HG02885 (cell line): Measurements from ENCODE around the gene RHOBTB3.

Experiments used
- ATAC-seq: cut with Tn5 transposase; IDR thresholded peaks from one replicate; pipeline ENCODE4 v1.9.1; 2021; ENCODE audit warnings: mild to moderate bottlenecking; ENCODE audit not compliant: unreplicated experiment, poor library complexity

RHOBTB3 gene

GRCh38 chr5:95761771-95762651, 30.9 kb downstream of the RHOBTB3 start:
- no peak for ATAC-seq

DNA sequence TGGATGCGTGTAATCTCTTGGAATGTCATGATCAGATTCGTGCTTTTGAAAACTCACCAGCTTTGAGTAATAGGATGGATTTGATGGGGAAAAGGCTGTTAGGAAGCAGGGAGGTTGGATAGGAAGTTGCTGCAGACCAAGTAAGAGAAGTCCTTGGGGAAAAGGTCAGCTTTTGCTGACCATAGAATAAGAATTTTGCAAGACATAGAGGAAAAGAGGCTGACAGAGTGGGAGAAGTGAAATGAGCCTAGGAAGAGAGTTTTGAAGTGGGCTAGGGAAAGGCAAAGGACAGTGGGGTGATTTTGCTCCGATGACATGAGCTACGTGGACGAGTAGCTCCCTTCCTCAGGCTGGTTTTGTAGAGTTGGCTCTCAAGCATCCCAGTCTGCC, 31.5 kb downstream of the RHOBTB3 start:
- ATAC-seq, result no peak

DNA sequence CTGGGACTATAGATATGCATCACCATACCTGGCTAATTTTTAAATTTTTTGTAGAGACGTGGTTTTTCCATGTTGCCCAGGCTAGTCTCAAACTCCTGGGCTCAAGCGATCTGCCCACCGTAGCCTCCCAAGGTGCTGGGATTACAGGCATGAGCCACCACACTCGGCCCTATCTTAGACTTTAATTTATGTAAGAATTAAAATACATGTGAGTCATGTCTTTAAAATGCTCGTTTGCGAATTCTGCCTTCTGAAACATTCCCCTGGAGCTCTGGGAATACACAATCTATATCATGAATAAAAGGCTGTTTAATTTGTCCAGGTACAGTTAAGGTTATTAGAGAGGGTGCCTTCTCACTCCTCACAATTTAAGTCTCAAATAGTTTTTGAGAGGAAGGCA, 32.8 kb downstream of the RHOBTB3 start:
- no peak for ATAC-seq

DNA sequence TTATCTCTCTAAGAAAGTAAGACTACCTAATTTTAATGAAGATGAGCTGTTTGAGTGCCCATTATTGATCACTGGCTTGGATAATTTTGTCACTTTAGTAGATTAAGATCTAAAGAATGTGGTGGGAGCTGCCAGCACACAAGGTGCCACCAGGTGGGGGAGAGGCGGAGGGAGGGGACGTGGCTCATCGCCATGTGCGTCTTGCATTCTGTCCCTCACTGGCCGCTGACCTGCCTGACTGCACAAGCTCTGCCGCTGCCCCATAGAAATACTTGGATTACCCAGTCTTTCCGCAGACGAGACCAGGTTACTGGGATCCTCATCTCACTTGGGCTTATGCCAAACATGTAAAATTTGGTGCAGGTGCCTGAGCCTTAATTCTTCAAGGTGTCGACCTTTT, 37.6 kb downstream of the RHOBTB3 start:
- ATAC-seq, result no peak

- no peak for ATAC-seq
Observed at GRCh38 chr5:95770830-95771708, 39.9 kb downstream of the RHOBTB3 start.

DNA sequence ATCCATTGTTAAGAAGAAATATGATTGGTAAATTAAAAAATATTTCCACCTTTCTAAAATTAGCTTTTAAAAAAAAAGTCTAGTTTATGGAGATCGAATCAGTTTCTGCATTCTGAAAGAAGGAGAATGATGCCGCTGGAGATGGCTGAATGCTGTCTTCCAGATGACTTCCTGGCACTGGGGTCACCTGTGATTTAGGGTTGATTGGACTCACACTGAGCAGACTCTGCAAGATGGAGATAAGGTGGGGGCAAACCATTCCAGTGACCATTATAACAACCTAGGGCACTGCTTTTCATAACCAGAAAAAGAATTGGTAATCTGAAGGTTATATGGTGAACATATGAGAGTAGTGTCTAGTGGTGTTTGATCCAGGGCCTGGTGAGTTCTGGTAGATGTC, 40.8 kb downstream of the RHOBTB3 start:
- ATAC-seq, result no peak

GRCh38 chr5:95773335-95774059, 42.4 kb downstream of the RHOBTB3 start:
- no peak for ATAC-seq

GRCh38 chr5:95777441-95777840, 46.3 kb downstream of the RHOBTB3 start:
- no peak for ATAC-seq

GRCh38 chr5:95778713-95779436, 47.7 kb downstream of the RHOBTB3 start:
- ATAC-seq, result no peak

- no peak for ATAC-seq
Observed at GRCh38 chr5:95779611-95780010, 48.5 kb downstream of the RHOBTB3 start.

DNA sequence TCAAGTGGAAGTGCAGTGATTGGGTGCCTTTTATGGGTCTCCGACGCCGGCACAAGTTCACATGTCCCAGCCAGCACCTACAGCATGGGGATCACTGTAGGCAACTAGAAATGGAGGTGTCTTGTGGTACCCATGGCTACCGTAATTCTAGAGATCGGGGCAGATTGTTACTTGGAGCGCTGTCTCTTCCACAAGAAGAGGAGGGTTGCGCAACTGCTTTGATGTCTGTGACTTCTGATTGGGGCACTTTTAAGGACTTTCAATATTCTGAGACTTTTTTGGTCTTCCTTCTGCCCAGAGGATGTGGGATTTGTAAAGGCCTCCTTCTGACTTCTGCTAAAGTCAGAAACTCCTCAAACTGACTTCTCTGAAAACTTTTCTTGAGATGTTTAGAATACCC, 49.5 kb downstream of the RHOBTB3 start:
- no peak for ATAC-seq

DNA sequence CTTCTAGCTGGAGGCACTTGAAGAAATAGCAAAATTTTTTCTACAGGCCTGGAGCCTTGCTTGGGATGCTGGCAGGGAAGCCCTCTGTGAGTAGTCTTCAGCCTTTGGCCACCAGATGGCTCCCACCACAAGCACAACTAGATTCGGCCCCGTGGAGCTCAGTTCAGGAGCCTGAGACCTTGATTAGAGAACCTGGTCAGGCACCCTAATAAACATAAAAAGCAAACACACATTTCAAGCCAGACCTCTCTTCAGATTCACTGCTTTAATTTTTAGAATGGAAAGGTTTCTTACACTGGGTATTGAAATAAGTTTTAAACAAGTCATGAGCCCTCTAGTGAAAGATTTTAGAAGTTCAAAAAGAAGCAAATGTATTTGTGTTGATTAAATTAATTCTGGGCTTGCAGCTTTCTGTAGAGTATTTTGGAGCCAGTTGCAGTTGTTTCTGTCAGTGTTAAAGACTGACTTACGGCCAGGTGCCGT, 50.0 kb downstream of the RHOBTB3 start:
- ATAC-seq, result peak; percentile 99

DNA sequence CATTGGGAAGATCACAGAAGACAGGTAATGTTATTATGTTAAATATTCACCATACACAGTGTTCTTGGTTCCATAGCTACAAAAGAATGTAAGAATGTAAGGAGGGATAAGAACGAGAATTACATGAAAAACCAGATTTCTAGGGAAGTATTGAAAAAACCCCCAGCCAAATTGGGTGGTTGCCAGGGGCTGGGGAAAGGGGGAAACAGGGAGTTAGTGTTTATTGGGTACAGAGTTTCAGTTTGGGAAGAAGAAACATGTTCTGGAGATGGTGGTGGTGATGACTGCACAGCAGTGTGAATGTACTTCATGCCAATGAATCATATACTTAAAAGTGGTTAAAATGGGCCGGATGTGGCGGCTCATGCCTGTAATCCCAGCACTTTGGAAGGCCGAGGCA, 51.0 kb downstream of the RHOBTB3 start:
- no peak for ATAC-seq

DNA sequence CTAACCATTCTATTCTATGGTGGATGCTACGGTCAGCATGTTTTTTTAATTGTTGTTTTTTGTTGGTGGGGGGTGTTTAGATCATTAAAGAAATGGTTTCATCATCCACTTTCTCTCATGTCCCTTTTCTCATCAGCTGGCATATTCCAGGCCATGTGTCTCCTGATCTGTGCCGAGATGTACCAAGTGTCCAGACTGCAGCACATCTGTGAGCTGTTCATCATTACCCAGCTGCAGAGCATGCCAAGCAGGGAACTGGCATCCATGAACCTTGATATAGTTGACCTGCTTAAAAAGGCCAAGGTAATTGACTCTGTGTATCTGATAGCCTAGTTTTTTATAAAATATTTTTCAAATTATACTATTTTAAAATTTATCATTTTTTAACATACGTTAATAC, 52.5 kb downstream of the RHOBTB3 start:
- no peak for ATAC-seq

- no peak for ATAC-seq
Observed at GRCh38 chr5:95784514-95785302, 53.6 kb downstream of the RHOBTB3 start.

GRCh38 chr5:95786821-95787418, 55.8 kb downstream of the RHOBTB3 start:
- ATAC-seq, result no peak

DNA sequence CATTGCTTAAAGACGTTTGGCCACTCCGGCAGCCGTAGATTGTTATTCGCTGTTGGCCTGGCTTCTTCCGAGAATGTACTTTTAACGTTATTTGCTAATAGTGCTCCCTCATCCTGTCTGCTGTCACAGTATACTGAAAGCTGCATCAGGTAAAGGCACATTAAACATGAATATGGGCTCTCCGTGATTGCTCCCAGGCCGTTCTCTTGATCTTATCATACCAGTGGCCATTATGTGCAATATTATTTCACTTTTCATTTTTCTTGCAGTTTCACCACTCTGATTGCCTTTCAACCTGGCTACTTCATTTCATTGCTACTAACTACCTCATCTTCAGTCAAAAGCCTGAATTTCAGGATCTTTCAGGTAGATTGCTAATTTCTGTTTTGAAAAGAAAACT, 57.4 kb downstream of the RHOBTB3 start:
- no peak for ATAC-seq

GRCh38 chr5:95791751-95792150, 60.6 kb downstream of the RHOBTB3 start:
- ATAC-seq, result no peak

GRCh38 chr5:95794070-95794516, 63.0 kb downstream of the RHOBTB3 start:
- no peak for ATAC-seq
